GM10847 (cell line): ENCODE results near the gene H2BK1.

Experiments
- POLR2A ChIP-seq: IDR thresholded peaks from 2 replicates; pipeline ENCODE4 v1.6.1; 2011; ENCODE audit not compliant: insufficient read length; ENCODE audit errors: extremely low read depth

The H2BK1 gene

GRCh38 chr7:151172273-151173141 is 37.8 kb downstream of the H2BK1 start:
- no peak for TF ChIP-seq POLR2A

GRCh38 chr7:151168787-151169162 is 41.5 kb downstream of the H2BK1 start:
- TF ChIP-seq POLR2A = no peak

GRCh38 chr7:151168003-151168786 is 42.1 kb downstream of the H2BK1 start:
- TF ChIP-seq POLR2A = no peak

- TF ChIP-seq POLR2A = no peak
These were observed 42.9 kb downstream of the H2BK1 start, which contains the start of gene GBX1 for GRCh38 chr7:151167197-151167961. Gene GBX1 (minus strand): TSS chr7:151167694. CDS start chr7:151167548, 146 bp downstream.

- no peak for TF ChIP-seq POLR2A
These were observed 43.6 kb downstream of the H2BK1 start for GRCh38 chr7:151166629-151167196.

GRCh38 chr7:151161757-151162156 is 48.5 kb downstream of the H2BK1 start:
- TF ChIP-seq POLR2A = no peak
